NOMO-1 treated with DMSO at 0.1 percent for 48 hours (cell line): ENCODE data around the gene CPNE2.
"Not testable (repeated sequence)": the region's sequence is repeated elsewhere in the genome, so short reads cannot be mapped to it uniquely, and the experiment has no call there.

Source experiments
- DNase-seq: peaks from one replicate; lab custom pipeline; 2025; ENCODE audit not compliant: unreplicated experiment; lab: John Stamatoyannopoulos, UW

The CPNE2 gene

GRCh38 chr16:57069635-57070370 lies 22.6 kb upstream of the CPNE2 start:
- peak; percentile 68 for DNase-seq

DNA sequence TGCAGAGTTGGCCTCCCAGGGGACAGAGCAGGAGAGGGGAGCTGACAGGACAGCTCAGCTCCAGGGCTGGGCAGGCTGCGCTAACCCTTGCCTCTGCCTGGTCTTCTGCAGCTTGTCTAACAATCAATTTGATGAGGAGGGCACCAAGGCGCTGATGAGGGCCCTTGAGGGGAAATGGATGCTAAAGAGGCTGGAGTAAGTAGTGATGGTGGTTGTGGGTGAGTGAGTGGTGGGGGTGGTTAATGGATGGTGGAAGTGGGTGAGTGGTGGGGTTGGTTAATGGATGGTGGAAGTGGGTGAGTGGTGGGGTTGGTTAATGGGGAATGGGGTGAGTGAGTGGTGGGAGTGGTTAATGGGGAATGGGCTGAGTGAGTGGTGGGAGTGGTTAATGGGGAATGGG lies 22.0 kb upstream of the CPNE2 start:
- DNase-seq: no peak

- not testable (repeated sequence) for DNase-seq
Observed at GRCh38 chr16:57071081-57071732, 21.2 kb upstream of the CPNE2 start.

- no peak for DNase-seq
Observed at GRCh38 chr16:57071831-57072582, 20.4 kb upstream of the CPNE2 start.

- DNase-seq: no peak
Observed at GRCh38 chr16:57072616-57073275, 19.6 kb upstream of the CPNE2 start.

GRCh38 chr16:57077714-57078113 lies 14.7 kb upstream of the CPNE2 start:
- DNase-seq: no peak

DNA sequence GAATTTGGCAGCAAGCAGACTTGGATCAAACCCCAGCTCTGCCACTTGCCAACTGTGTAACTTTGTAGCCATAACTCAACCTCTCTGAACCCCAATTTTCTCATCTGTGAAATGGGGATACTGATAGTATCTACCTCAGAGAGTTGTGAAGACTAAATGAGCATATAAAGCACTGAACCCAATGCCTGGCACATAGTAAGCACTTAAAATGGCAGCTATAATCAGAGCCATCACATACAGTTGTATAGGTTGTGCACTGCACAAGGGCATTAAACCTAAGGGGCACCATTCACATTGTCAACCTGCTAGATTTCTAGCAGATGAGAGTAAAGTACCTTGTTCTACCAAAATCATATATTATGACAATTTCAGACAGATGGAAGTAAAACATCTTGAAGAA lies 10.6 kb upstream of the CPNE2 start:
- no peak for DNase-seq

DNA sequence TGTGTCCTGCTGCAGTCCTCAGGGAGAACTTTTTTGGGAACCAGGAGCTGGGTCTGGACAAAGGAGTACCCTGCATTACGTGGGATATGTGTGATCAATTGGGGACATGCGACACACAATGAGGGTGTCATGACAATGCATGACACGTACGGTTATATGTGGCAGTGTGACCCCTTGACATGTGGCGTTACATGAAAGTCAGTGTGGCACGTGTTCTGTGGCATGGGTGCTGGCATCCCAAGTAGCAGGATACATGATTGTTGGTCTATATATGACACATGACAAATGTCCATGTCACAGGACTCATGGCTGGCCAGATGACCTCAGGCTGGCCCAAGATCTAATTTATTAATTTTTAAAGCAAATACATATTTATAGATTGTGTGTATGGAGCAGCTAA lies 9.7 kb upstream of the CPNE2 start:
- DNase-seq: no peak

GRCh38 chr16:57083485-57084126 lies 8.8 kb upstream of the CPNE2 start:
- no peak for DNase-seq

DNA sequence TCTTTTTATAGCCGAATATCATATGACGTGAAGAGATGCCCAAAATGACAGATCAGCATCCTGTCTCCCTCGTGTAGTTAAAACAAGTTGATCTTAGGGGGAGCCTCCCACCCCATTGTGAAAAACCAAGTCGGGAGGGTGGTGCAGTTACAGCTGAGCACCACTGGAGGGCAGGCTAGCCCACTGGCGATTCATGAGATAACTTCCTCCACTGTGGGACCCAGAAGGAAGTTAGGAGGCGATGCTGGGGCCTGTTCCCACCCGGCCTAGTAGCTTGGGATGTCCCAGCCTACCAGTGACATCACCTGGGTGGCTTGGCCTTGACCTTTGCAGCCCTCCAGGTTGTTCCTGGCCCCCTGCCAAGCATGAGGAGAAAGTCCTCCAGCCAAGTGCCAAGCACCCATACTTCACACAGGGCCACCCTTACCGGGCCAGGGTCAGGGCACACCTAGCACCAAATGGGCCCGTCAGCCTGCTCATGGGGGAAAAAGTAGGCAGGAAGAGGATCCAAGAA lies 8.1 kb upstream of the CPNE2 start:
- peak; percentile 79 for DNase-seq

GRCh38 chr16:57084996-57085395 lies 7.4 kb upstream of the CPNE2 start:
- peak; percentile 83 for DNase-seq

- DNase-seq: no peak
Observed at GRCh38 chr16:57087003-57087402, 5.4 kb upstream of the CPNE2 start.

GRCh38 chr16:57089406-57089805 lies 3.0 kb upstream of the CPNE2 start:
- DNase-seq: no peak

GRCh38 chr16:57091200-57091974 lies 996 bp upstream of the CPNE2 start:
- peak; percentile 23 for DNase-seq

GRCh38 chr16:57092786-57093411 lies 516 bp downstream of the CPNE2 start:
- no peak for DNase-seq

DNA sequence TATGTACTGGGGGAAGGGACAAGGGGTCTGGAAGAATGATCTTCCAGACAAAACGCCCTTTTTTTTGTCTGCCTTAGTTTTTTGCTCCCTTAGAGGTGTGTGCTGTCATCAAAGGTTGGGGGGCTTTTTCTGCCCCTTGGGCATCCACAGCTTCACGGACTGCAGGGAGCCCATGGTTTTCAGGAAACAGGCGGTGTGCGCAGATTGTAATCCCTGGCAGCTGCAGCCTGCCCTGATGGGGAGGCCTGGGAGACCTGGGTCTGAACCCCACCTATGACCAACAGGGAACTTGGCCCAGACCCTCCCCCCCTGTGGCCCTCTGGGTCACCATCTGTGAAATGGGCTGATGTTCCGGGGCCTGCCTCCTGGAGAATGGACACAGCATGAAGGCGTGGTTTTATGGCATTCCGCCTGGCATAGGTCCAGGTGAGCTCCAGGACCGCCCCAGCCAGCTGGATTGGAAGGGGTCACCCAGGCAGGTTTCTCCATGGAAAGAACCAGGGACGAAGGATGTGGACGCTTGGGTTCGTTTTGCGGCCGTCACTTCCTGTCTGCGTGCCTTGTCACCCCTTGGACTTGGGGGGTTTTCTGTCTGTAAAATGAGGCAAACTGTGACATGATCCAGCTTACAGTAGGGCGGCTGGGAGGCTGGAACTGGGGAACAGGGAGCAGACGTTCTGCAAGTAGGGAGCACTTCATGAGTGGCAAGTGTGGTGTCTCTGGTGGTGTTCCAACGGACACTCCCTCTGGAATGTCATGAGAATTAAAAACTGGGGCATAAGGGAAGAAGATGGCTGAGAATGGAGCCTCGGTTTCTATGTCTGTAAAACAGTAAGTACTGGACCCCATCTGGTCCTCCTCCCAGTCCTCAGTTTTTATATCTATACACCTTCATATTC lies 1.5 kb downstream of the CPNE2 start:
- DNase-seq: no peak

- DNase-seq: no peak
Observed at GRCh38 chr16:57094911-57095310, 2.5 kb downstream of the CPNE2 start.

DNA sequence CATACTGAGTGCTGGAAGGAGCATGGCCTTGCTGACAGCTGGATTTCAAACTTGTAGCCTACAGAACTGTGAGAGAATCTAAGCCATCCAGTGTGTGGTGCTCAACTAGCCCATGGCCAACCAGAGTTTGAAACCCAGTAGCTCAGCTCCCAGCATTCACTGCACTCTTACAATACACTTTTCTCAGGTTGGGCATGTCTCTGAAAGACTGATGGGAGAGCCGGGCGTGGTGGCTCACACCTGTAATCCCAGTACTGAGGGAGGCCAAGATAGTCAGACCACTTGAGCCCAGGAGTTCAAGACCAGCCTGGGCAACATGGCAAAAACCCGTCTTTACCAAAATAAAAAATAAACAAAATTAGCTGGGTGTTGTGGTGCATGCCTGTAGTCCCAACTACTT lies 3.8 kb downstream of the CPNE2 start:
- DNase-seq: no peak

DNA sequence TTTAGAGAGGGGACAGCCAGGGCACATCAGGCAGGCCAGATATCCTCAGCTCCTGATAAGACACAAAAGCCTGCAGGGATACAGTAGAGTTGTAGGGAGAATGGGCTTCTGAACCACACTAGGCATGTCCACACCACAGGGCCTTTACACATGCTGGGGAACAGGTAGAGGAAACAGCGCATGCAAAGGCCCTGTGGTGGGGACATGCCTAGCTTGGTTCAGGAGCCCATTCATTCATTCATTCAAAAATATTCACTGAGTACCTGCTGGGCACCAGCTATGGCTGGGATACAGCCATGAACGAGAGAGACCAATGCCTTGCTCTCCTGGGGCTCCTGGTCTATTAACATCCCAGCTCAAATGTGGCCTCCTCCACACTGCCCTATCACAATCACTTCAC lies 4.4 kb downstream of the CPNE2 start:
- DNase-seq: no peak
